H1 (cell line): Measurements from ENCODE around the gene ARRDC2. TPM values are rescaled to one million over a fixed set of nuclear protein-coding genes. Genes with fewer than 3 reads are reported as not detected.

Source experiments
- CTCF ChIA-PET: fragments of 300-600 bp; sonication (Branson Sonifier 250); formaldehyde crosslinking; loops from one replicate; lab custom pipeline; 2021; ENCODE audit not compliant: partially characterized antibody; lab: Charles Lee
- POLR2A ChIA-PET: fragments of 300-600 bp; sonication (Branson Sonifier 250); formaldehyde crosslinking; loops from one replicate; lab custom pipeline; 2021; ENCODE audit warnings: inconsistent platforms; ENCODE audit not compliant: partially characterized antibody; lab: Charles Lee
- DNase-seq, 2 experiments: peaks; one replicate each; pipeline versions ENCODE4 v3.0.0 to v3.0.0-alpha.2; 2010 to 2022; ENCODE audit warnings: low spot score in 2 of 2, low read depth in 1 of 2, mixed read lengths in 1 of 2
- FAIRE-seq: peaks from 2 replicates; lab custom pipeline; 2011; peaks lifted over from hg19 to GRCh38; lab: Jason Lieb, UNC
- H2AFZ ChIP-seq: 2 replicates; pipeline ENCODE4 v1.8.1; 2012; ENCODE audit warnings: low read length, inconsistent platforms
- H2AK5ac ChIP-seq: 2 replicates; pipeline ENCODE4 v1.6.1; 2013; ENCODE audit warnings: low read depth, low read length
- H2BK120ac ChIP-seq: replicated peaks from 2 replicates; pipeline ENCODE3; 2013; ENCODE audit warnings: low read depth, low read length, inconsistent platforms
- H2BK12ac ChIP-seq: 2 replicates; pipeline ENCODE4 v1.6.1; 2013; ENCODE audit warnings: low read depth, low read length
- H2BK15ac ChIP-seq: 2 replicates; pipeline ENCODE4 v1.6.1; 2013; ENCODE audit warnings: low read length
- H2BK20ac ChIP-seq: 2 replicates; pipeline ENCODE4 v1.6.1; 2013; ENCODE audit warnings: low read length
- H2BK5ac ChIP-seq: 2 replicates; pipeline ENCODE4 v1.6.1; 2013; ENCODE audit warnings: low read depth, low read length
- H3K14ac ChIP-seq: 2 replicates; pipeline ENCODE4 v1.6.1; 2013; ENCODE audit warnings: inconsistent platforms; ENCODE audit not compliant: insufficient read length
- H3K18ac ChIP-seq: 2 replicates; pipeline ENCODE4 v1.6.1; 2013; ENCODE audit warnings: low read length; ENCODE audit errors: extremely low read depth
- H3K23ac ChIP-seq: 2 replicates; pipeline ENCODE4 v1.6.1; 2013; ENCODE audit warnings: inconsistent platforms; ENCODE audit not compliant: insufficient read length
- H3K23me2 ChIP-seq: 2 replicates; pipeline ENCODE4 v1.6.1; 2013; ENCODE audit warnings: low read depth, low read length
- H3K27ac ChIP-seq: 2 replicates; pipeline ENCODE4 v1.6.1; 2011; ENCODE audit warnings: low read depth, low read length, inconsistent platforms
- H3K27me3 ChIP-seq, 4 experiments: replicated peaks in 1 of 4; 1 replicate in 1 of 4; 2 replicates in 3 of 4; pipeline versions ENCODE4 v1.6.1 to v1.8.1; 2011 to 2013; ENCODE audit warnings: low read length in 3 of 4, mild to moderate bottlenecking in 3 of 4, inconsistent platforms in 2 of 4, mixed read lengths in 2 of 4, moderate library complexity in 1 of 4; ENCODE audit not compliant: control insufficient read depth in 3 of 4, insufficient read depth in 3 of 4; ENCODE audit errors: extremely low read depth in 1 of 4
- H3K36me3 ChIP-seq, 4 experiments: 2 replicates each; pipeline versions ENCODE4 v1.6.1 to v1.8.1; 2011 to 2013; ENCODE audit warnings: mild to moderate bottlenecking in 4 of 4, low read length in 3 of 4, moderate library complexity in 2 of 4, control low read depth in 1 of 4, inconsistent platforms in 1 of 4; ENCODE audit not compliant: insufficient read depth in 4 of 4, control insufficient read depth in 2 of 4
- H3K4ac ChIP-seq: replicated peaks from 2 replicates; pipeline ENCODE3; 2013; ENCODE audit warnings: low read length, low read depth, mixed read lengths, inconsistent platforms; ENCODE audit not compliant: insufficient read length
- H3K4me1 ChIP-seq, 4 experiments: replicated peaks in 1 of 4; 1 replicate in 1 of 4; 2 replicates in 3 of 4; pipeline versions ENCODE4 v1.6.1 to v1.8.1; 2011 to 2013; ENCODE audit warnings: low read length in 3 of 4, inconsistent platforms in 2 of 4, mixed read lengths in 1 of 4; ENCODE audit not compliant: insufficient read depth in 4 of 4, control insufficient read depth in 3 of 4
- H3K4me2 ChIP-seq, 2 experiments: 2 replicates each; pipeline versions ENCODE4 v1.6.1 to v1.8.1; 2011 to 2013; ENCODE audit warnings: low read depth in 2 of 2, low read length in 2 of 2, control low read depth in 1 of 2, inconsistent platforms in 1 of 2, mild to moderate bottlenecking in 1 of 2; ENCODE audit not compliant: insufficient read depth in 1 of 2
- H3K4me3 ChIP-seq, 4 experiments: fragments of 200-600, 300-600 bp in 1 of 4; sonication (generic), shearing (Covaris generic), sonication (Bioruptor Twin) in 1 of 4; 2 replicates each; pipeline versions ENCODE4 v1.5.1 to v1.8.1; 2011 to 2016; ENCODE audit warnings: low read length in 4 of 4, low read depth in 3 of 4, control low read depth in 2 of 4, inconsistent platforms in 2 of 4, mild to moderate bottlenecking in 2 of 4, mixed read lengths in 1 of 4, moderate library complexity in 1 of 4; ENCODE audit not compliant: insufficient read depth in 2 of 4; ENCODE audit errors: extremely low read depth in 1 of 4
- H3K56ac ChIP-seq: replicated peaks from 2 replicates; pipeline ENCODE3; 2013; ENCODE audit warnings: low read depth, mild to moderate bottlenecking, mixed read lengths, low read length, inconsistent platforms; ENCODE audit not compliant: insufficient read length
- H3K79me1 ChIP-seq: 2 replicates; pipeline ENCODE4 v1.6.1; 2013; ENCODE audit warnings: low read depth, low read length, control low read depth
- H3K79me2 ChIP-seq, 2 experiments: 2 replicates each; pipeline versions ENCODE4 v1.6.1 to v1.8.1; 2012 to 2013; ENCODE audit warnings: low read length in 2 of 2, mild to moderate bottlenecking in 2 of 2, inconsistent platforms in 1 of 2; ENCODE audit not compliant: insufficient read depth in 2 of 2, control insufficient read depth in 1 of 2
- H3K9ac ChIP-seq, 4 experiments: replicated peaks in 1 of 4; 1 replicate in 1 of 4; 2 replicates in 3 of 4; pipeline versions ENCODE4 v1.6.1 to v1.8.1; 2011 to 2013; ENCODE audit warnings: low read depth in 3 of 4, low read length in 3 of 4, control low read depth in 2 of 4, mild to moderate bottlenecking in 2 of 4, moderate library complexity in 2 of 4, inconsistent platforms in 1 of 4; ENCODE audit errors: extremely low read depth in 1 of 4
- H3K9me3 ChIP-seq, 2 experiments: 2 replicates each; pipeline versions ENCODE4 v1.6.1 to v1.8.1; 2012 to 2013; ENCODE audit warnings: mild to moderate bottlenecking in 2 of 2, moderate library complexity in 2 of 2, control low read depth in 1 of 2, inconsistent platforms in 1 of 2, low read depth in 1 of 2, low read length in 1 of 2, mixed read lengths in 1 of 2; ENCODE audit not compliant: insufficient read depth in 2 of 2
- H4K20me1 ChIP-seq, 2 experiments: replicated peaks in 1 of 2; 2 replicates each; pipeline versions ENCODE3 to v1.8.1; 2011 to 2013; ENCODE audit warnings: inconsistent platforms in 2 of 2, low read length in 2 of 2, mild to moderate bottlenecking in 1 of 2; ENCODE audit not compliant: insufficient read depth in 2 of 2, control insufficient read depth in 1 of 2
- H4K5ac ChIP-seq: 2 replicates; pipeline ENCODE4 v1.6.1; 2013; ENCODE audit warnings: low read length, low read depth, mixed read lengths, inconsistent platforms; ENCODE audit not compliant: insufficient read length
- H4K8ac ChIP-seq: 2 replicates; pipeline ENCODE4 v1.8.0; 2013; ENCODE audit warnings: mild to moderate bottlenecking, moderate library complexity, low read length, inconsistent platforms; ENCODE audit not compliant: insufficient read depth; ENCODE audit errors: extremely low read depth
- H4K91ac ChIP-seq: replicated peaks from 2 replicates; pipeline ENCODE3; 2013; ENCODE audit warnings: low read length, mixed read lengths, inconsistent platforms; ENCODE audit not compliant: insufficient read length
- CEBPB ChIP-seq: IDR thresholded peaks from 2 replicates; pipeline ENCODE4 v1.6.1; 2012; ENCODE audit warnings: low read depth, low read length
- CHD1 ChIP-seq: IDR thresholded peaks from 2 replicates; pipeline ENCODE4 v1.6.1; 2012; ENCODE audit warnings: low read depth, low read length, improper control_type of control experiment
- CHD2 ChIP-seq: IDR thresholded peaks from 2 replicates; pipeline ENCODE4 v1.6.1; 2012; ENCODE audit warnings: low read length, improper control_type of control experiment
- EP300 ChIP-seq, 2 experiments: IDR thresholded peaks; 1 replicate in 1 of 2; 2 replicates in 1 of 2; pipeline ENCODE4 v1.6.1; 2011 to 2012; ENCODE audit warnings: low read depth in 2 of 2, low read length in 2 of 2, mild to moderate bottlenecking in 2 of 2, borderline replicate concordance in 1 of 2, inconsistent platforms in 1 of 2, moderate library complexity in 1 of 2
- GTF2F1 ChIP-seq: IDR thresholded peaks from 2 replicates; pipeline ENCODE4 v1.6.1; 2012; ENCODE audit warnings: low read depth, low read length, improper control_type of control experiment, borderline replicate concordance
- HDAC2 ChIP-seq, 2 experiments: fragments of 300-600 bp in 1 of 2; sonication (generic) in 1 of 2; IDR thresholded peaks; 2 replicates each; pipeline ENCODE4 v1.6.1; 2011 to 2012; ENCODE audit warnings: low read depth in 2 of 2, low read length in 2 of 2, mild to moderate bottlenecking in 2 of 2, moderate library complexity in 2 of 2, borderline replicate concordance in 1 of 2, inconsistent platforms in 1 of 2
- RFX5 ChIP-seq: IDR thresholded peaks from 2 replicates; pipeline ENCODE4 v1.6.1; 2011; ENCODE audit warnings: low read depth, low read length, improper control_type of control experiment, borderline replicate concordance
- RNF2 ChIP-seq: fragments of 200-900, 300-1000 bp; sonication (generic); IDR thresholded peaks from 2 replicates; pipeline ENCODE4 v1.7.1; 2016; ENCODE audit warnings: borderline replicate concordance, low read depth, mild to moderate bottlenecking, antibody characterized with exemption, low read length; ENCODE audit not compliant: poor library complexity, severe bottlenecking; ENCODE audit errors: missing control alignments
- SIX5 ChIP-seq: IDR thresholded peaks from 2 replicates; pipeline ENCODE4 v1.6.1; 2011; ENCODE audit warnings: mild to moderate bottlenecking, low read depth, low read length
- TBP ChIP-seq: IDR thresholded peaks from 2 replicates; pipeline ENCODE4 v1.6.1; 2011; ENCODE audit warnings: low read depth, low read length, improper control_type of control experiment
- WGBS, 2 experiments: shearing (Covaris generic) in 1 of 2; methylation state at CpG; one replicate each; pipeline versions ENCODE4 v1.1.6 to v1.1.7; 2013 to 2015; ENCODE audit warnings: low lambda C conversion rate in 2 of 2, mixed read lengths in 2 of 2, inconsistent platforms in 1 of 2, low coverage in 1 of 2, missing lambda C conversion rate in 1 of 2; ENCODE audit not compliant: insufficient replicate concordance in 2 of 2, insufficient coverage in 1 of 2, insufficient read length in 1 of 2; ENCODE audit errors: extremely low coverage in 1 of 2, missing lambda C conversion rate in 1 of 2; 5-methylcytosine and 5-hydroxymethylcytosine counted together
- polyA plus RNA-seq, 7 experiments: library from polyadenylated mRNA; depleted of rRNA in 3 of 7; stranded (reverse) in 5 of 7; unstranded in 2 of 7; fragments of >200 nt in 5 of 7; fragments of 200-250 nt in 2 of 7; gene quantifications; 1 replicate in 5 of 7; 2 replicates in 1 of 7; 4 replicates in 1 of 7; pipeline versions ENCODE4 v1.2.1 to v1.2.3, GENCODE V29; 2011 to 2013; ENCODE audit warnings: missing spikeins in 2 of 7, mixed read lengths in 2 of 7
- total RNA-seq: library from RNA; stranded (reverse); fragmentation: NEBNext Ultra II Directional; extraction: Animal tissue kit (Norgen Biotek cat#: 25700); gene quantifications from 2 replicates; pipeline ENCODE4 v1.2.1, GENCODE V29; 2021

ARRDC2 gene
- total and polyA plus RNA-seq, 2 of the 8 experiments (the other 6 are each of a cell fraction or from before 2014, with no cell fraction given), result 5.4 to 6.9 TPM

- CTCF ChIA-PET, result interaction anchor here (0.5 to 12.4 kb wide), 5 partner anchors 13 to 69 kb away, joined by 3 to 271 read pairs (median 5); partner anchors contain the start of gene CCDC124
- H3K9ac ChIP-seq, result peak overlapping the region in 3 of 4 experiments; percentile 10 to 34 (median 13); a peak in 5 of 7 replicates
- peak overlapping the region; percentile 59 to 84 for H3K4me2 ChIP-seq
- H3K79me2 ChIP-seq, result no peaks in the 10 kb centered on the region
- no peak overlapping the region for H2AK5ac ChIP-seq
- no peak overlapping the region for H2BK12ac ChIP-seq
- 5% methylated on average over 55 of the region's 105 CpGs; no CpG with 5 or more reads in 1 of the 2 experiments for WGBS, 2 experiments
- peak overlapping the region; percentile 85; the same call in 1 of the 2 replicates for H4K8ac ChIP-seq
- peaks cover 5% of the 10 kb centered on the region; the same call in 1 of the 2 replicates for H3K23me2 ChIP-seq
- no peak overlapping the region for H2BK120ac ChIP-seq
- H3K18ac ChIP-seq, result no peak overlapping the region; the same call in none of the 2 replicates
- H3K4me3 ChIP-seq, result peak overlapping the region; percentile 33 to 70 (median 40)
- no peak overlapping the region for H3K4ac ChIP-seq
- FAIRE-seq (no peak), DNase-seq (peak in 1 of 2 experiments; percentile 77)
- H3K9me3 ChIP-seq, result peaks cover 0 to under 1% of the 10 kb centered on the region in 2 experiments; a peak in 1 of 4 replicates
- peaks cover 0 to 3% (median 0%) of the 10 kb centered on the region in 4 experiments; a peak in 2 of 7 replicates for H3K4me1 ChIP-seq
- no peak overlapping the region for H4K5ac ChIP-seq
- POLR2A ChIA-PET, result interaction anchor here (0.9 to 2.2 kb wide), 6 partner anchors 31 to 86 kb away, joined by 3 to 6 read pairs (median 4); partner anchors contain the start of genes CCDC124 and IL12RB1
- H3K27me3 ChIP-seq, result peaks cover 3 to 25% (median 20%) of the 10 kb centered on the region in 4 experiments
- H3K14ac ChIP-seq, result no peak overlapping the region
- no peaks in the 10 kb centered on the region for H3K79me1 ChIP-seq
- no peak overlapping the region for H2BK20ac ChIP-seq
- H2BK5ac ChIP-seq, result no peak overlapping the region
- H3K27ac ChIP-seq, result no peak overlapping the region
- peaks cover 0 to 5% of the 10 kb centered on the region in 2 experiments for H4K20me1 ChIP-seq
- H3K36me3 ChIP-seq, result no peaks in the 10 kb centered on the region
- no peak overlapping the region; the same call in 1 of the 2 replicates for H2BK15ac ChIP-seq
- H3K56ac ChIP-seq, result no peak overlapping the region
- no peak overlapping the region; the same call in 1 of the 2 replicates for H2AFZ ChIP-seq
- no peak overlapping the region for H4K91ac ChIP-seq
- no peak overlapping the region for H3K23ac ChIP-seq
- TF ChIP-seq RFX5, result no peak
- no peak for TF ChIP-seq EP300 (IDR thresholded peaks at IDR 0.05; ENCODE audit: borderline replicate concordance in 1 of 2, low read depth in 2 of 2, low read length in 2 of 2)
- TF ChIP-seq SIX5, result no peak
- TF ChIP-seq HDAC2 (IDR thresholded peaks at IDR 0.05; ENCODE audit: borderline replicate concordance in 1 of 2, low read depth in 2 of 2, low read length in 2 of 2), result no peak
- no peak for TF ChIP-seq RNF2
- TF ChIP-seq CHD1, result no peak
- no peak for TF ChIP-seq CHD2
- TF ChIP-seq GTF2F1, result no peak
- TF ChIP-seq TBP, result peak; percentile 32; the same call in 1 of the 2 replicates
- TF ChIP-seq CEBPB, result no peak
Measured at GRCh38 chr19:18000915-18001776, 6.8 kb upstream of the ARRDC2 start.
